HFF-Myc (cell line): ENCODE results near the gene DYSF.

ENCODE experiments used
- DNase-seq: peaks from one replicate; pipeline ENCODE4 v3.0.0-alpha.2; 2011; ENCODE audit warnings: low read depth; ENCODE audit errors: extremely low read depth
- H3K4me3 ChIP-seq: replicated peaks from 2 replicates; pipeline ENCODE4 v1.5.1; 2011; ENCODE audit warnings: low read depth, mild to moderate bottlenecking, control low read depth, low read length
- TF ChIP-seq, protein P1 (sequence below): IDR thresholded peaks from 2 replicates; pipeline ENCODE4 v1.5.1; 2012; ENCODE audit warnings: mild to moderate bottlenecking, low read depth, low read length, control low read depth; ENCODE audit errors: missing control alignments

Gene DYSF

GRCh38 chr2:71605173-71605641, 151.8 kb downstream of the DYSF start:
- no peak overlapping the region for H3K4me3 ChIP-seq
- TF ChIP-seq, protein P1, sequence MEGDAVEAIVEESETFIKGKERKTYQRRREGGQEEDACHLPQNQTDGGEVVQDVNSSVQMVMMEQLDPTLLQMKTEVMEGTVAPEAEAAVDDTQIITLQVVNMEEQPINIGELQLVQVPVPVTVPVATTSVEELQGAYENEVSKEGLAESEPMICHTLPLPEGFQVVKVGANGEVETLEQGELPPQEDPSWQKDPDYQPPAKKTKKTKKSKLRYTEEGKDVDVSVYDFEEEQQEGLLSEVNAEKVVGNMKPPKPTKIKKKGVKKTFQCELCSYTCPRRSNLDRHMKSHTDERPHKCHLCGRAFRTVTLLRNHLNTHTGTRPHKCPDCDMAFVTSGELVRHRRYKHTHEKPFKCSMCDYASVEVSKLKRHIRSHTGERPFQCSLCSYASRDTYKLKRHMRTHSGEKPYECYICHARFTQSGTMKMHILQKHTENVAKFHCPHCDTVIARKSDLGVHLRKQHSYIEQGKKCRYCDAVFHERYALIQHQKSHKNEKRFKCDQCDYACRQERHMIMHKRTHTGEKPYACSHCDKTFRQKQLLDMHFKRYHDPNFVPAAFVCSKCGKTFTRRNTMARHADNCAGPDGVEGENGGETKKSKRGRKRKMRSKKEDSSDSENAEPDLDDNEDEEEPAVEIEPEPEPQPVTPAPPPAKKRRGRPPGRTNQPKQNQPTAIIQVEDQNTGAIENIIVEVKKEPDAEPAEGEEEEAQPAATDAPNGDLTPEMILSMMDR, result no peak
- DNase-seq, result no peak

- DNase-seq, result no peak
- TF ChIP-seq, protein P1, result no peak
- no peak overlapping the region for H3K4me3 ChIP-seq
These were observed 152.4 kb downstream of the DYSF start for GRCh38 chr2:71605781-71606241.

DNA sequence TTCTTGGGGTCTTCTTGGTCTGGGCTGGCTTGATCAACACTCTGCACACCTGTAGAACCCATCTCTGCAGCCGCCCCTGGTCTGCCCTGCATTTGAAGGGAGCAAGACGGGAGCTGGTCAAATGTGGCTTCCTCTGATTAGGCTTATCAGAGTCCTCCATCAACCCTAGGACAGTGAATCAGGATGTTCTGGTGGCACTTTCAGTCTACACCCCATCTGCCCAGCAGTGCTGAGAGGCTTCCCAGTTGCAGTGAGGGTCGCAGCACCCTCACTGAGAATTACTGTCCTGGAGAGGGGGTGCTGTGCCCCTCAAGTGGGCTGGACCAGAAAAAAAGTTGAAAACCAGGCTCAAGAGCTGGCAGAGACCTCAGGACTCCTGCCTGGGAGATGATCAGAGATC, 152.9 kb downstream of the DYSF start:
- H3K4me3 ChIP-seq, result no peak overlapping the region
- TF ChIP-seq, protein P1, result no peak
- no peak for DNase-seq

DNA sequence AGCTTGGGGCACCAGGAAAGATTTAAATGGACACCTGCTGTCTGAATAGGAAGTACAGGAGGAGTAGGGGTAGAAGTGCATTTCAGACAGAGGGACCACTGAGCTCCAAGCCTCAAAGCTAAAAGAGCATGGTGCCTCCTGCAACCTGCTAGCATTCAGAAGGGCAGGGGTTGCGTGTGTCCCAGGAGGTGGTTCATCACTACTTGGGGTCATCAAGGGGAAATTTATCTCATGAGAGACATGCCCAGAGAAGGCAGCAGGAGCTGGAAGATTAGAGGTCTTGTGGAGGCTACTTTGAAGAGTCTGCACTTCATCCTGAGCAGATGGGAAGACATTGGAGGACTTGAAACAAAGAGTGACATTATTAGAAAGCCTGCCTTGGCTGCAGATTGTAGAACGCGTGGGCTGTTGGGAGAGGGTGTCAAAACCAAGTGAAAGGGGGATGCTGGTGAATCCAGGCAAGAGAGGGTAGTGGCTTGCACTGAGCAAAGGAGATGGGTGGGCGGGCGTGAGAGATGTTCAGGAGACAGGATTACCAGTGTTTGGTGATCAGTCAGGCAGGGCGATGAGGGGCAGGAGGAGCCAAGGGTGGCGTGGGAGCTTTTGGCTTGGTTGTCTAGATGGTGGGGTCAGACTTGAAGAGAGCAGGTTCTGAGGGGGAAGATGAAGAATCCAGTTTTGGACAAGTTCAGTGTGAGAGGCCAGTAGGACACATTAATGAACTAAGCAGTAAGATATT, 154.0 kb downstream of the DYSF start:
- TF ChIP-seq, protein P1, result no peak
- no peak for DNase-seq
- H3K4me3 ChIP-seq, result no peak overlapping the region

- TF ChIP-seq, protein P1, result no peak
- H3K4me3 ChIP-seq, result no peak overlapping the region
- DNase-seq, result no peak
These were observed 154.7 kb downstream of the DYSF start for GRCh38 chr2:71608034-71608433.

DNA sequence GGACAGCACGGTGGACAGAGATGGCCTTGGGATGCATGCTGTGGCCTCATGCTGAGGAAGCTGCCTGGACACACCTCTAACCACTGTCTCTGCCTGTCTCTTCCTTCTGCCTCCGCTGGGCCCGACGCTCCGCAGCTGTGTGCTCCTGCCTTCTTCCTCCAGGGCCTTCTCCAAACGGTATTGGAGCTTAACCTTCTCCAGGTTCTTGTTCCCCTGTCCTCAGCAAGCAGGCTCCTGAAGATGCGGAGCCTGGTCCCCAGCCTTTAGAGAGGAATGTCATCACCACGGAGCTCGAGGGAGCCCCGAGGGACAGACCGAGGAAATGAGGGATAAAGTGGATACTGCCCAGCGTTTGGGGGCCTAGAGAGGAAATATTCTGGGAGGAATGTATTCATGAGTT, 155.1 kb downstream of the DYSF start:
- TF ChIP-seq, protein P1, result no peak
- no peak for DNase-seq
- H3K4me3 ChIP-seq, result no peak overlapping the region
